ENCODE measurements around the gene DCAF17.
"Not testable (repeated sequence)": the region's sequence is repeated elsewhere in the genome, so short reads cannot be mapped to it uniquely, and the experiment has no call there.

GRCh38 chr2:171422710-171423495 lies 11.1 kb upstream of the DCAF17 start:
- TF ChIP-seq POLR2A (IDR thresholded peaks at IDR 0.05) = not testable (repeated sequence)
- TF ChIP-seq, protein P1, sequence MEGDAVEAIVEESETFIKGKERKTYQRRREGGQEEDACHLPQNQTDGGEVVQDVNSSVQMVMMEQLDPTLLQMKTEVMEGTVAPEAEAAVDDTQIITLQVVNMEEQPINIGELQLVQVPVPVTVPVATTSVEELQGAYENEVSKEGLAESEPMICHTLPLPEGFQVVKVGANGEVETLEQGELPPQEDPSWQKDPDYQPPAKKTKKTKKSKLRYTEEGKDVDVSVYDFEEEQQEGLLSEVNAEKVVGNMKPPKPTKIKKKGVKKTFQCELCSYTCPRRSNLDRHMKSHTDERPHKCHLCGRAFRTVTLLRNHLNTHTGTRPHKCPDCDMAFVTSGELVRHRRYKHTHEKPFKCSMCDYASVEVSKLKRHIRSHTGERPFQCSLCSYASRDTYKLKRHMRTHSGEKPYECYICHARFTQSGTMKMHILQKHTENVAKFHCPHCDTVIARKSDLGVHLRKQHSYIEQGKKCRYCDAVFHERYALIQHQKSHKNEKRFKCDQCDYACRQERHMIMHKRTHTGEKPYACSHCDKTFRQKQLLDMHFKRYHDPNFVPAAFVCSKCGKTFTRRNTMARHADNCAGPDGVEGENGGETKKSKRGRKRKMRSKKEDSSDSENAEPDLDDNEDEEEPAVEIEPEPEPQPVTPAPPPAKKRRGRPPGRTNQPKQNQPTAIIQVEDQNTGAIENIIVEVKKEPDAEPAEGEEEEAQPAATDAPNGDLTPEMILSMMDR (IDR thresholded peaks at IDR 0.05) = not testable (repeated sequence)
